Measurements from ENCODE around the gene ZDHHC17.

- TF ChIP-seq EZH2 (IDR thresholded peaks at IDR 0.05; ENCODE audit: low read length, missing control alignments) (no peak), CTCF (conservative IDR thresholded peaks at IDR 0.05 in 1 of 2, IDR thresholded peaks at IDR 0.05 in 1 of 2; ENCODE audit: low read depth in 1 of 2, low read length in 2 of 2) (no peak)
Observed at GRCh38 chr12:76888775-76889174, 124.9 kb downstream of the ZDHHC17 start.
